Liver (tissue), 9 donors: ENCODE measurements around the gene DHRS12. TPM values are rescaled to one million over a fixed set of nuclear protein-coding genes. Genes with fewer than 3 reads are reported as not detected.

Experiments
- DNase-seq: peaks from one replicate; pipeline ENCODE4 v3.0.0-alpha.2; 2017; ENCODE audit warnings: low spot score
- H3K27ac ChIP-seq, 2 donors: one replicate each; pipeline ENCODE4 v1.7.0; 2013; ENCODE audit warnings: inconsistent platforms in 2 of 2, low read length in 2 of 2, control low read depth in 1 of 2, low read depth in 1 of 2, mild to moderate bottlenecking in 1 of 2
- H3K27me3 ChIP-seq, 4 donors: one replicate each; pipeline versions ENCODE4 v1.6.1 to v1.7.0; 2013; ENCODE audit warnings: low read length in 3 of 4, inconsistent platforms in 1 of 4, mild to moderate bottlenecking in 1 of 4, moderate library complexity in 1 of 4; ENCODE audit not compliant: control insufficient read depth in 4 of 4, insufficient read depth in 4 of 4
- H3K36me3 ChIP-seq, 4 donors: one replicate each; pipeline versions ENCODE4 v1.6.1 to v1.7.0; 2013; ENCODE audit warnings: low read length in 3 of 4, mild to moderate bottlenecking in 3 of 4, low read depth in 1 of 4, moderate library complexity in 1 of 4; ENCODE audit not compliant: control insufficient read depth in 4 of 4, insufficient read depth in 3 of 4
- H3K4me1 ChIP-seq, 4 donors: one replicate each; pipeline versions ENCODE4 v1.6.1 to v1.7.0; 2013; ENCODE audit warnings: low read length in 3 of 4, mild to moderate bottlenecking in 3 of 4, moderate library complexity in 1 of 4; ENCODE audit not compliant: control insufficient read depth in 4 of 4, insufficient read depth in 4 of 4
- H3K4me3 ChIP-seq, 3 donors: one replicate each; pipeline versions ENCODE4 v1.6.1 to v1.7.0; 2013; ENCODE audit warnings: low read length in 3 of 3, control low read depth in 1 of 3, low read depth in 1 of 3, mild to moderate bottlenecking in 1 of 3
- H3K9ac ChIP-seq, 2 donors: one replicate each; pipeline ENCODE4 v1.7.0; 2013; ENCODE audit warnings: low read length in 2 of 2, mild to moderate bottlenecking in 2 of 2, moderate library complexity in 2 of 2, control low read depth in 1 of 2, low read depth in 1 of 2
- H3K9me3 ChIP-seq, 4 donors: one replicate each; pipeline versions ENCODE4 v1.6.1 to v1.7.0; 2013; ENCODE audit warnings: low read length in 3 of 4; ENCODE audit not compliant: control insufficient read depth in 4 of 4
- ATF3 ChIP-seq: IDR thresholded peaks from 2 replicates; pipeline ENCODE4 v1.6.1; 2016; ENCODE audit warnings: antibody characterized with exemption
- EGR1 ChIP-seq, 2 donors: IDR thresholded peaks; 2 replicates each; pipeline ENCODE4 v1.6.1; 2016 to 2018; ENCODE audit warnings: antibody characterized with exemption in 2 of 2, low read depth in 2 of 2
- FOXA1 ChIP-seq: IDR thresholded peaks from 2 replicates; pipeline ENCODE4 v1.6.1; 2016; ENCODE audit warnings: antibody characterized with exemption
- FOXA2 ChIP-seq: IDR thresholded peaks from 2 replicates; pipeline ENCODE4 v1.6.1; 2016; ENCODE audit warnings: antibody characterized with exemption
- HNF4A ChIP-seq, 2 donors: conservative IDR thresholded peaks; 2 replicates each; pipeline ENCODE4 v1.6.1; 2016; ENCODE audit warnings: antibody characterized with exemption in 2 of 2, mild to moderate bottlenecking in 2 of 2
- HNF4G ChIP-seq: IDR thresholded peaks from 2 replicates; pipeline ENCODE4 v1.6.1; 2016; ENCODE audit warnings: antibody characterized with exemption
- JUND ChIP-seq, 2 donors: IDR thresholded peaks; 2 replicates each; pipeline ENCODE4 v1.6.1; 2016; ENCODE audit warnings: antibody characterized with exemption in 2 of 2
- MAX ChIP-seq: IDR thresholded peaks from 2 replicates; pipeline ENCODE4 v1.6.1; 2016; ENCODE audit warnings: antibody characterized with exemption
- NR2F2 ChIP-seq: IDR thresholded peaks from 2 replicates; pipeline ENCODE4 v1.6.1; 2016; ENCODE audit warnings: antibody characterized with exemption
- RAD21 ChIP-seq, 2 donors: IDR thresholded peaks; 2 replicates each; pipeline ENCODE4 v1.6.1; 2016; ENCODE audit warnings: antibody characterized with exemption in 2 of 2, mild to moderate bottlenecking in 2 of 2
- REST ChIP-seq: IDR thresholded peaks from 2 replicates; pipeline ENCODE4 v1.6.1; 2016; ENCODE audit warnings: antibody characterized with exemption, mild to moderate bottlenecking
- RXRA ChIP-seq, 2 donors: IDR thresholded peaks; 2 replicates each; pipeline ENCODE4 v1.6.1; 2017 to 2018; ENCODE audit warnings: antibody characterized with exemption in 2 of 2, mild to moderate bottlenecking in 1 of 2
- SP1 ChIP-seq: IDR thresholded peaks from 2 replicates; pipeline ENCODE4 v1.6.1; 2018; ENCODE audit warnings: antibody characterized with exemption, mild to moderate bottlenecking
- TAF1 ChIP-seq: conservative IDR thresholded peaks from 2 replicates; pipeline ENCODE4 v1.6.1; 2016; ENCODE audit warnings: antibody characterized with exemption, mild to moderate bottlenecking
- YY1 ChIP-seq: IDR thresholded peaks from 2 replicates; pipeline ENCODE4 v1.6.1; 2016; ENCODE audit warnings: antibody characterized with exemption, mild to moderate bottlenecking
- ZBTB33 ChIP-seq: IDR thresholded peaks from 2 replicates; pipeline ENCODE4 v1.6.1; 2016; ENCODE audit warnings: antibody characterized with exemption
- WGBS: extraction: QIAGEN DNeasy Blood & Tissue Kit; methylation state at CpG from one replicate; pipeline ENCODE4 v1.1.7; 2013; 5-methylcytosine and 5-hydroxymethylcytosine counted together
- polyA plus RNA-seq, 2 donors: library from polyadenylated mRNA; stranded (reverse) in 1 of 2; unstranded in 1 of 2; fragments of 200-250 nt in 1 of 2; fragments of >200 nt in 1 of 2; fragmentation: Nextera tagmentation in 1 of 2; extraction: Ambion mirVana in 1 of 2; gene quantifications; one replicate each; pipeline versions ENCODE4 v1.2.1 to v1.2.3, GENCODE V29; 2013 to 2015
- total RNA-seq, 2 donors: library from RNA; depleted of rRNA; stranded (reverse); fragments of >200 nt; gene quantifications; one replicate each; pipeline ENCODE4 v1.2.3, GENCODE V29; 2014
- TF ChIP-seq, protein P1 (sequence below): fragments of 150-350 bp; IDR thresholded peaks from 2 replicates; pipeline ENCODE4 v1.5.1; 2017; ENCODE audit warnings: improper control_type of control experiment, low read depth, low read length; ENCODE audit not compliant: missing input control
- donor health status: healthy.
- donor health status: healthy.
- donor health status: healthy.
- donor health status: healthy.
- donor health status: healthy.

DHRS12 gene
- total and polyA plus RNA-seq, 4 donors, result 6.5 to 15.5 (median 9.3) TPM

DNA sequence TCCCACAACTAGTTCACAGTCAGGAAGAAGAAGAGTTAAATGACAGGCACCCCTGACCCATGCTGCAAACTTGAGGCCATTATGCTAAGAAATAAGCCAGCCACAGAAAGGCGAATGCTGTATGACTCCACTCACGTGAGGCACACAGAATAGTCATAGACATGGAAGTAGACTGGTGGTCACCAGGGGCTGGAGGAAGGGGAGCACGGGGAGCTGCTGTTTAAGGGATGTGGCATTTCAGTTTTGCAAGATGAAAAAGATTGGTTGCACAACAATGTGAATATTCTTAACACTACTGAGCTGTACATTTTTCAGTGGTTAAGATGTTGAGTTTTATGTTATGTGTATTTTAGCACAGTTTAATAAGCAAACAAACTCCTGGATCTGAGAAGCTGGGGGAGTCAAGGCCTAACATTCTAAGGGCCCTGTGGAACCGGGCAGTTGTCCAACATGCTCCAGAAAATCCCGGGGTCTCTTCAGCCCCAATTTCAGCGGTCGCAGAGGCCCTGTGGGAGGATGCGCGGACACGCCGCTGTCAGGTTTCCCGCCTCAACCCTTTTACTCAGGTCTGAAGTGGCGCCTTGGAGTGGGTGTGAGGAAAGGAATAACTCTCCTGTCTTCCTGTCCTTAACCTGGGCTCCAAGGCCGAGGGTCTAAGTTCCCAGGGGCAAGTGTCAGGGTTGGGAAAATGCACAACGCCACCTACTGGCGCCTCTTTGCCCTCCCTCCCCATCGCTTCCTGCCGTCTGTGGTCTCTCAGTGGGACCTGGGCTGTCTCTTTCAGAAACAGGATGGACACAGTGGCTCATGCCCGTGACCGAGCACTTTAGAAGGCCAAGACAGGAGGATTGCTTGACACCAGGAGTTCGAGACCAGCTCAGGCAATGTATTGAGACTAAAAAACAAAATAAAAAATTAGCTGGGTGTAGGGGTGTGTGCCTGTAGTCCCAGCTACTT, 45.5 kb upstream of the DHRS12 start:
- H3K4me3 ChIP-seq, result no peak overlapping the region
- WGBS, result 80% methylated on average over 21 of the region's 21 CpGs
- H3K36me3 ChIP-seq, result no peaks in the 10 kb centered on the region
- DNase-seq, result no peak
- H3K27ac ChIP-seq, result no peak overlapping the region
- peaks cover 0 to 4% (median 1%) of the 10 kb centered on the region in 4 donors for H3K4me1 ChIP-seq
- no peaks in the 10 kb centered on the region for H3K27me3 ChIP-seq
- H3K9me3 ChIP-seq, result no peaks in the 10 kb centered on the region
- TF ChIP-seq HNF4G (no peak), RAD21 (IDR thresholded peaks at IDR 0.05) (peak in 1 of 2 donors; percentile 19)
- TF ChIP-seq, protein P1, sequence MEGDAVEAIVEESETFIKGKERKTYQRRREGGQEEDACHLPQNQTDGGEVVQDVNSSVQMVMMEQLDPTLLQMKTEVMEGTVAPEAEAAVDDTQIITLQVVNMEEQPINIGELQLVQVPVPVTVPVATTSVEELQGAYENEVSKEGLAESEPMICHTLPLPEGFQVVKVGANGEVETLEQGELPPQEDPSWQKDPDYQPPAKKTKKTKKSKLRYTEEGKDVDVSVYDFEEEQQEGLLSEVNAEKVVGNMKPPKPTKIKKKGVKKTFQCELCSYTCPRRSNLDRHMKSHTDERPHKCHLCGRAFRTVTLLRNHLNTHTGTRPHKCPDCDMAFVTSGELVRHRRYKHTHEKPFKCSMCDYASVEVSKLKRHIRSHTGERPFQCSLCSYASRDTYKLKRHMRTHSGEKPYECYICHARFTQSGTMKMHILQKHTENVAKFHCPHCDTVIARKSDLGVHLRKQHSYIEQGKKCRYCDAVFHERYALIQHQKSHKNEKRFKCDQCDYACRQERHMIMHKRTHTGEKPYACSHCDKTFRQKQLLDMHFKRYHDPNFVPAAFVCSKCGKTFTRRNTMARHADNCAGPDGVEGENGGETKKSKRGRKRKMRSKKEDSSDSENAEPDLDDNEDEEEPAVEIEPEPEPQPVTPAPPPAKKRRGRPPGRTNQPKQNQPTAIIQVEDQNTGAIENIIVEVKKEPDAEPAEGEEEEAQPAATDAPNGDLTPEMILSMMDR, result peak; percentile 3
- no peak overlapping the region for H3K9ac ChIP-seq

GRCh38 chr13:51848674-51849073, 44.7 kb upstream of the DHRS12 start:
- H3K27ac ChIP-seq, result no peak overlapping the region
- H3K9ac ChIP-seq, result no peak overlapping the region
- peaks cover 0 to 4% (median 1%) of the 10 kb centered on the region in 4 donors for H3K4me1 ChIP-seq
- no peak for DNase-seq
- 78% methylated on average over 4 of the region's 4 CpGs for WGBS
- no peaks in the 10 kb centered on the region for H3K27me3 ChIP-seq
- no peaks in the 10 kb centered on the region for H3K9me3 ChIP-seq
- TF ChIP-seq TAF1 (no peak), ZBTB33 (no peak), FOXA1 (no peak), SP1 (no peak)
- H3K36me3 ChIP-seq, result no peaks in the 10 kb centered on the region
- no peak overlapping the region for H3K4me3 ChIP-seq

- 85% methylated on average over 1 of the region's 1 CpG for WGBS
- Histone ChIP-seq H3K9me3 (no peaks in the 10 kb centered on the region), H3K4me3 (no peak overlapping the region), H3K27me3 (no peaks in the 10 kb centered on the region), H3K4me1 (peaks cover 0 to 4% (median 1%) of the 10 kb centered on the region in 4 donors), H3K9ac (no peak overlapping the region), H3K36me3 (no peaks in the 10 kb centered on the region), H3K27ac (no peak overlapping the region)
- DNase-seq, result no peak
- TF ChIP-seq YY1 (no peak), FOXA1 (no peak), NR2F2 (no peak), RAD21 (IDR thresholded peaks at IDR 0.05) (no peak), TAF1 (no peak), RXRA (IDR thresholded peaks at IDR 0.05) (no peak), FOXA2 (no peak), MAX (no peak), EGR1 (IDR thresholded peaks at IDR 0.05; ENCODE audit: low read depth in 2 of 2) (no peak), HNF4A (conservative IDR thresholded peaks at IDR 0.05) (no peak), REST (no peak), JUND (IDR thresholded peaks at IDR 0.05) (no peak), HNF4G (no peak), ATF3 (no peak)
- TF ChIP-seq, protein P1, result no peak
Observed at GRCh38 chr13:51846756-51847155, 42.8 kb upstream of the DHRS12 start.
